Activated CD4-positive, alpha-beta T cell treated with anti-CD3 and anti-CD28 coated beads, Interleukin-2, Interleukin-6, amounts not matched to agents 100 ng/mL and 50 ng/mL, durations not matched to agents 16 hours and 8 hours (primary cell): ENCODE data around the gene TENM4.

Experiments
- DNase-seq: peaks from one replicate; pipeline ENCODE4 v3.0.0-alpha.2; 2020

Gene TENM4

DNA sequence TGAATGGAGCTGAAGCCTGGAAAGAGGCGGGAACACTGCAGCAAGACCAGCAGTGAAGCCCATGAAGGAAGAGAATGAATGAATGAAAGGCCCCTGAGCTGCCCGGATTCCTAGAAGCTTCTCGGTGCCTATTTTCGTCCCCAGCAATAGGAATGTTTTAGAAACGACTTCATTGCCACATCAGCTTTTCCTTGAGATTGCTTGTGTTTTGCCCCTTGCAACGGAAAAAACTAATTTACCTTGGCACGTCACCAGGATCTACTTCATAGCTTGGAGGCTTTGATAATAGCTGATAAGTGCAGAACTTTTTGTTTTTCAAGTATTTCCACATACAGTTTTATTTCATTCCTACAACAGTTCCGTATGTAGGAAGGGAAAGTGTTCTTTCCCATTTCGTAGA is 617.2 kb downstream of the TENM4 start:
- DNase-seq = no peak

DNA sequence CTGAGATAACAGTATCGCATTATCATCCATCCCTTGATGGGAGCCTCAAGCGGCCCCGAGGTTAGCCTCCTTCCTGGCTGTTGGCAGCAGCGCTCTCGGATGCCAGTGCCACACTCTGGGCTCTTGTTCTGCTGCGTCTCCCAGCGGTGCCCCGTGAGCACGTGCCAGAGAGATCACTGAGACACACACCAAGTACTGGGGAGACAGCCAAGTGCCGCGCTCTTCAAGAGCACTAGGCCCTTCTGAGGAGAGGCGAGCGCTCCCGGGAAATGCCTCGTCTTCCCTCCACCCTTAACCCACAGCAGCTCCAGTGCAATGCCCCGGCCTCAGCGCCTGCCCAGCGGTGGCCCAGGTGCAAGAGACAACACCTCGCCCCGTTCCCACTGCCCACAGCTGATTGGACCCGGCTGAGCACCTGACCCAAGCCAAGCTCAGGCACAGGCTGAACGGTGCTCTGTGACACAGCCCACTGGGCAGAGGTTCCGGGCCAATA is 617.9 kb downstream of the TENM4 start:
- DNase-seq = no peak

- no peak for DNase-seq
These were observed 619.2 kb downstream of the TENM4 start for GRCh38 chr11:78821371-78822306.

GRCh38 chr11:78820741-78821140 is 620.1 kb downstream of the TENM4 start:
- no peak for DNase-seq

GRCh38 chr11:78818201-78818600 is 622.6 kb downstream of the TENM4 start:
- DNase-seq = no peak

- DNase-seq = no peak
These were observed 625.0 kb downstream of the TENM4 start for GRCh38 chr11:78815831-78816230.

GRCh38 chr11:78812513-78813293 is 628.1 kb downstream of the TENM4 start:
- no peak for DNase-seq

GRCh38 chr11:78810559-78811009 is 630.2 kb downstream of the TENM4 start:
- no peak for DNase-seq

- no peak for DNase-seq
These were observed 630.8 kb downstream of the TENM4 start for GRCh38 chr11:78809931-78810541.

GRCh38 chr11:78808923-78809322 is 631.9 kb downstream of the TENM4 start:
- DNase-seq = no peak

GRCh38 chr11:78807351-78807750 is 633.5 kb downstream of the TENM4 start:
- DNase-seq = no peak

GRCh38 chr11:78806214-78807004 is 634.4 kb downstream of the TENM4 start:
- DNase-seq = no peak

DNA sequence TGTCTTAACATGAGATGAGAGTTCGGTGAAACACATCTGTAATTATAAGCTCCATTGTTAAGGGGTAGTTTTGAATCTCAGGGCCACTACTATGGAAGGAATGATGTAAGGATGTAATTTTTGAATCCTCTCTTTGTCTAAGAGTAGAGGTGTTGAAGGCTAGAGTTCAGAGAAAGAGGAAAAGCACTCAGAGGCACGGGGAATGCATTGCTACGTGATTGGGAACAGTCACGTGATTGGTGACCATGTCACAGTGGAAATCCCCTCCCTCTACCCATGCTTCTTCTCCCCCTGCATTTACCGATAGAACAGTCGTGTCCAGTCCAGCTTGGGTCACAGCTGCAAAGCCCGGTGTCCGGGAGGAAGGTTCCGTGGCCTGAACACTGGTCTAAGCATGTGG is 635.8 kb downstream of the TENM4 start:
- DNase-seq = no peak

DNA sequence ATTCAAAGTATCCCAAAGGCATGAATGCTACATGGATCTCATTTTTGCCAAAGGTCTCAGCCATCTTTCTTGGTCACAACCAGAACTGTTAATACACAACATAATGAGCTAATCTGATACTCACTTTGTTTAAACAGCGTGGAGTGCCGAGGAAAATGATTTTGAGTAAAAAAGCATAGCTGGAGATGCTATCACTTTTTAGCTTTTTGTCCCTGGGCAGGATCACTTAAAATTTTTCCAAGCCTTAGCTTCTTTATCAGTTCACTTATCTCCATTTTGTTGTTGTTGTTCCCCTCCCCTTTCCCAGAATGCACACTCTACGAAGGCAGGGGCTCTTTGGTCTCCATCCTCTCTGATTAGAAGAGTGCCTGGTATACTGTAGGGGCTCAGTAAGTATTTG is 636.8 kb downstream of the TENM4 start:
- DNase-seq = no peak

- no peak for DNase-seq
These were observed 638.6 kb downstream of the TENM4 start for GRCh38 chr11:78802058-78802761.

- DNase-seq = no peak
These were observed 639.5 kb downstream of the TENM4 start for GRCh38 chr11:78801161-78801884.

- DNase-seq = no peak
These were observed 640.1 kb downstream of the TENM4 start for GRCh38 chr11:78800756-78801155.

DNA sequence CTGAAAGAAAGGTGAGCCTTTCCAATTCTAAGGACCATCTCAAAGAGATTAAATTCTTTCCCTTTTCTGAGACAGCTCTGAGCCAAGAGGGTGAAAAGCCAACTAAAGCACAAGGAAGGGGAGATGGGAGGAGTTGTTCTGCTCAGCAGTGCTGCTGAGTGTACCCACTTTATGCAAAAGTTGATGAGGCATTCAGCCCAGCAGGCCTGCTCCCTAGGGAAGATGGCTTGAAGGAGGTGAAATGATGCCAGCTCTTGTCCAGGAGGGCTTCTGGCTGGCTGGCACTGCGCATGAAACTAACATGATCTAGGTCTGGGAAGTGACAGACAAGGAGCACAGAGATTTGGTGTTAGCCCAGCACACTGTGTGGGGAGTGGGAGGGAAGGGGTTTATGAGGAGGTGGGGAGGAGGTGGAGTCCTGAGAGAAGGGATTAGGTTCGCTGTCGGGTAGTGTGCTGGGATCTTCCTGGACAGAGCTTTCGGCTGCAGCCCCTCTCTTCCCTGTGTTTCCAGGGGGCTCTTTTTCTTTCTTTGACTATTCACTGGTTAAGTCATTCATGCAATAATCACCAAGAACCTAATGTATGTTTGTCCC is 640.6 kb downstream of the TENM4 start:
- no peak for DNase-seq

- DNase-seq = peak; percentile 60
These were observed 642.2 kb downstream of the TENM4 start for GRCh38 chr11:78798663-78799062.

GRCh38 chr11:78797559-78797958 is 643.3 kb downstream of the TENM4 start:
- no peak for DNase-seq

DNA sequence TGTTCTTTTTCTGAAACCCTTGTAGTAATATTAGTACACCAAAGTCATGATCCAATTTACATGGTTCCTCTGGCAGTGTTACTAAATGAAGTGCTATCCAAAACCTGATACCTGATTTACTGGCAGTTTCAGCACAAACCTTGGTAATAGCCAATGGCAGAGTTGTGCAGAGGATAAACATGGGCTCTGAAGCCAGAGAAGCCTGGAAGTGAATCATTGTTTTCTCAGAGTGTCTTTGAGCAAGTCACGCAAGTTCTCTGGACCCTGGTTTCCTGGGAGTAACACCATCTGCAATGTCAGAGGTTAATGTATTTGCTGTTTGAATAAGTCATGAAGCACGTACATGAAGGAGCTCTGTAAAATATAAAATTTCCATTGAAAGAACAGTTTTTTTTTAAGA is 643.9 kb downstream of the TENM4 start:
- no peak for DNase-seq
